Mesothelial cell of epicardium (in vitro differentiated cells): ENCODE data around the gene RNF39. TPM values are rescaled to one million over a fixed set of nuclear protein-coding genes. Genes with fewer than 3 reads are reported as not detected.
"Not testable (repeated sequence)": the region's sequence is repeated elsewhere in the genome, so short reads cannot be mapped to it uniquely, and the experiment has no call there.

Experiments
- DNase-seq, 2 experiments: peaks; one replicate each; pipeline ENCODE4 v3.0.0; 2021; ENCODE audit warnings: low spot score in 2 of 2; ENCODE audit not compliant: unreplicated experiment in 2 of 2
- H3K27ac Mint-ChIP-seq: 2 replicates; pipeline ENCODE4 v1.8.0; 2021; ENCODE audit warnings: mixed read lengths
- H3K27me3 Mint-ChIP-seq: 2 replicates; pipeline ENCODE4 v1.8.0; 2021; ENCODE audit warnings: low read depth, mixed read lengths
- H3K36me3 Mint-ChIP-seq: 2 replicates; pipeline ENCODE4 v1.8.0; 2021; ENCODE audit warnings: mixed read lengths
- H3K4me1 Mint-ChIP-seq: 2 replicates; pipeline ENCODE4 v1.8.0; 2021; ENCODE audit warnings: mixed read lengths
- H3K4me3 Mint-ChIP-seq: 2 replicates; pipeline ENCODE4 v1.8.0; 2021; ENCODE audit warnings: mild to moderate bottlenecking, moderate library complexity, mixed read lengths
- H3K9me3 Mint-ChIP-seq: 2 replicates; pipeline ENCODE4 v1.8.0; 2021; ENCODE audit warnings: mixed read lengths
- total RNA-seq: library from RNA; stranded (reverse); gene quantifications from 3 replicates; pipeline ENCODE4 v1.2.1, GENCODE V29; 2021
- TF ChIP-seq, protein P1 (sequence below): fragments of 200-600 bp; sonication (generic); IDR thresholded peaks from one replicate; pipeline ENCODE4 v1.5.0; 2021; ENCODE audit warnings: antibody characterized with exemption; ENCODE audit not compliant: unreplicated experiment

RNF39 gene
- total RNA-seq, 1 donor from 2014 or later = not detected

GRCh38 chr6:30042914-30043313 is 32.7 kb downstream of the RNF39 start:
- Mint-ChIP-seq H3K9me3 (no peaks in the 10 kb centered on the region), H3K4me3 (no peak overlapping the region), H3K27me3 (no peaks in the 10 kb centered on the region), H3K36me3 (no peaks in the 10 kb centered on the region), H3K4me1 (no peaks in the 10 kb centered on the region), H3K27ac (no peak overlapping the region)
- TF ChIP-seq, protein P1, sequence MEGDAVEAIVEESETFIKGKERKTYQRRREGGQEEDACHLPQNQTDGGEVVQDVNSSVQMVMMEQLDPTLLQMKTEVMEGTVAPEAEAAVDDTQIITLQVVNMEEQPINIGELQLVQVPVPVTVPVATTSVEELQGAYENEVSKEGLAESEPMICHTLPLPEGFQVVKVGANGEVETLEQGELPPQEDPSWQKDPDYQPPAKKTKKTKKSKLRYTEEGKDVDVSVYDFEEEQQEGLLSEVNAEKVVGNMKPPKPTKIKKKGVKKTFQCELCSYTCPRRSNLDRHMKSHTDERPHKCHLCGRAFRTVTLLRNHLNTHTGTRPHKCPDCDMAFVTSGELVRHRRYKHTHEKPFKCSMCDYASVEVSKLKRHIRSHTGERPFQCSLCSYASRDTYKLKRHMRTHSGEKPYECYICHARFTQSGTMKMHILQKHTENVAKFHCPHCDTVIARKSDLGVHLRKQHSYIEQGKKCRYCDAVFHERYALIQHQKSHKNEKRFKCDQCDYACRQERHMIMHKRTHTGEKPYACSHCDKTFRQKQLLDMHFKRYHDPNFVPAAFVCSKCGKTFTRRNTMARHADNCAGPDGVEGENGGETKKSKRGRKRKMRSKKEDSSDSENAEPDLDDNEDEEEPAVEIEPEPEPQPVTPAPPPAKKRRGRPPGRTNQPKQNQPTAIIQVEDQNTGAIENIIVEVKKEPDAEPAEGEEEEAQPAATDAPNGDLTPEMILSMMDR = no peak
- DNase-seq = no peak

- no peak overlapping the region for H3K4me3 Mint-ChIP-seq
- H3K9me3 Mint-ChIP-seq = no peaks in the 10 kb centered on the region
- no peak for DNase-seq
- TF ChIP-seq, protein P1 = no peak
- no peaks in the 10 kb centered on the region for H3K27me3 Mint-ChIP-seq
- H3K4me1 Mint-ChIP-seq = no peaks in the 10 kb centered on the region
- H3K27ac Mint-ChIP-seq = peak overlapping the region; percentile 13
- no peaks in the 10 kb centered on the region for H3K36me3 Mint-ChIP-seq
Measured at GRCh38 chr6:30042476-30042875, 33.1 kb downstream of the RNF39 start.

- H3K4me1 Mint-ChIP-seq = no peaks in the 10 kb centered on the region
- H3K27ac Mint-ChIP-seq = no peak overlapping the region
- no peaks in the 10 kb centered on the region for H3K27me3 Mint-ChIP-seq
- no peaks in the 10 kb centered on the region for H3K36me3 Mint-ChIP-seq
- H3K9me3 Mint-ChIP-seq = no peaks in the 10 kb centered on the region
- DNase-seq = no peak
- no peak overlapping the region for H3K4me3 Mint-ChIP-seq
- TF ChIP-seq, protein P1 = no peak
Measured at GRCh38 chr6:30041821-30042220, 33.7 kb downstream of the RNF39 start.

DNA sequence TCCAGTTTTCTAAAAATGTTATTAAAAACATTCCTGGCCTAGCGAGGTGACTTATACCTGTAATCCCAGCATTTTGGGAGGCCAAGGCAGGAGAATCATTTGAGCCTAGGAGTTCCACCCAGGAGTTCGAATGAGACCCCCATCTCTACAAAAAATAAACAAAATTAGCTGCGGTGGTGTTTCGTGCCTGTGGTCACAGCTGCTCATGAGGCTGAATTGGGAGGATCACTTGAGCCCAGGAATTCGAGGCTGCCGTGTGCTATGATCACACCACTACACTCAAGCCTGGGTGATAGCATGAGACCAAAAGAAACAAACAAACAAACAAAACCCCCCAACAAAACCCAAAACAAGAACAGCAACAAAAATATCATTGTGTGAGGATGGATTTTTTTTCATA is 34.3 kb downstream of the RNF39 start:
- H3K27ac Mint-ChIP-seq = no peak overlapping the region
- DNase-seq = no peak
- H3K36me3 Mint-ChIP-seq = no peaks in the 10 kb centered on the region
- no peak overlapping the region for H3K4me3 Mint-ChIP-seq
- H3K4me1 Mint-ChIP-seq = no peaks in the 10 kb centered on the region
- H3K27me3 Mint-ChIP-seq = no peaks in the 10 kb centered on the region
- TF ChIP-seq, protein P1 = no peak
- H3K9me3 Mint-ChIP-seq = no peaks in the 10 kb centered on the region

- TF ChIP-seq, protein P1 = peak; percentile 36
- no peaks in the 10 kb centered on the region for H3K9me3 Mint-ChIP-seq
- H3K4me3 Mint-ChIP-seq = no peak overlapping the region
- no peak overlapping the region for H3K27ac Mint-ChIP-seq
- H3K27me3 Mint-ChIP-seq = no peaks in the 10 kb centered on the region
- no peaks in the 10 kb centered on the region for H3K4me1 Mint-ChIP-seq
- peaks cover 6% of the 10 kb centered on the region for H3K36me3 Mint-ChIP-seq
- no peak for DNase-seq
Measured at GRCh38 chr6:30037182-30037788, 38.3 kb downstream of the RNF39 start.

DNA sequence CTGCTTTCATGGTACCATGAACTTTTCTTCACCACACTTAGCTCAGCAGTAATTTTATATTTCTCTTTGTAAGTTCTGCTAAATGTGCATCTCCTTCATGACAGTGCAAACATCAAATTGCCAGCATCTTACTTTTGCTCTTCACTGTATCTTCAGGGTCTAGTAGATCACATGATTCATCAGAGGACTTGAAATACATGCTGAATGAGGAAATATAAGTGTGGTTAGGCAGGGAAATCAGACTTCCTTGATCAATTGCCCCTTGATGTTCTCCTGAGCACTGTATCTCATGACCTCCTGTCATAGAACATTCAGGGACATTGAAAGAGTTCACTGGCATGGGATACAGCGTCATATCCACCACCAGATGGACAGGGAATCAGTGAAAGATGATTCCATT is 39.8 kb downstream of the RNF39 start:
- Mint-ChIP-seq H3K36me3 (peaks cover 10% of the 10 kb centered on the region), H3K4me3 (no peak overlapping the region), H3K27me3 (no peaks in the 10 kb centered on the region), H3K27ac (no peak overlapping the region), H3K4me1 (no peaks in the 10 kb centered on the region), H3K9me3 (no peaks in the 10 kb centered on the region)
- no peak for DNase-seq
- TF ChIP-seq, protein P1 = no peak

DNA sequence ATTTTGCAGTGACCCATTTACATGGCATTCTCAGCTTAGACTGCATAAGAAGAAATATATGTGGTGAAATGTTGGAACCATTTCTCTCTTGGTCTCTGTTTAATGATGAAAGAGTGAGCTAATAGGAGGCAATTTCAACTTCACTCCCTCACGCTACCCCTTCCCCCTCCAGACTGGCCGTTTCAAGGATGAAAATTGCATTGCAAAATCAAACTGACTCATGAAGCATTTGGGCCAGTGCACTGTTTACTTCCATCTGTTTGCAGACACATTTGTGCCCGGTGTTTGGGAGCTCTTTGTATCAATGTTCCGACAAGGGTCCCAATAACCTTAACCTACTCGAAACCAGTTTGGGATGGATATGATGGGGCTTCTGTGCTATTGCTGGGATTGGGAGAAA is 42.1 kb downstream of the RNF39 start:
- H3K27ac Mint-ChIP-seq, H3K27me3 Mint-ChIP-seq, H3K9me3 Mint-ChIP-seq, H3K4me1 Mint-ChIP-seq, H3K4me3 Mint-ChIP-seq, DNase-seq: not testable (repeated sequence)
- H3K36me3 Mint-ChIP-seq = peaks cover 10% of the 10 kb centered on the region
